ENCODE data around the gene BAD. TPM values are rescaled to one million over a fixed set of nuclear protein-coding genes. Genes with fewer than 3 reads are reported as not detected.

The BAD gene
- total RNA-seq, 1 donor from 2014 or later: 47.0 TPM

GRCh38 chr11:64222651-64223000, 61.8 kb downstream of the BAD start:
- Mint-ChIP-seq H3K4me1 (ENCODE audit: low read depth, unreplicated experiment) (no peaks in the 10 kb centered on the region), H3K9me3 (ENCODE audit: unreplicated experiment) (no peaks in the 10 kb centered on the region), H3K4me3 (ENCODE audit: unreplicated experiment) (no peak overlapping the region), H3K27me3 (ENCODE audit: unreplicated experiment) (peaks cover 2% of the 10 kb centered on the region), H3K27ac (ENCODE audit: unreplicated experiment) (no peak overlapping the region), H3K36me3 (ENCODE audit: unreplicated experiment) (no peaks in the 10 kb centered on the region)
- no peak for DNase-seq
- TF ChIP-seq CTCF (IDR thresholded peaks at IDR 0.05; ENCODE audit: partially characterized antibody, unreplicated experiment): no peak

DNA sequence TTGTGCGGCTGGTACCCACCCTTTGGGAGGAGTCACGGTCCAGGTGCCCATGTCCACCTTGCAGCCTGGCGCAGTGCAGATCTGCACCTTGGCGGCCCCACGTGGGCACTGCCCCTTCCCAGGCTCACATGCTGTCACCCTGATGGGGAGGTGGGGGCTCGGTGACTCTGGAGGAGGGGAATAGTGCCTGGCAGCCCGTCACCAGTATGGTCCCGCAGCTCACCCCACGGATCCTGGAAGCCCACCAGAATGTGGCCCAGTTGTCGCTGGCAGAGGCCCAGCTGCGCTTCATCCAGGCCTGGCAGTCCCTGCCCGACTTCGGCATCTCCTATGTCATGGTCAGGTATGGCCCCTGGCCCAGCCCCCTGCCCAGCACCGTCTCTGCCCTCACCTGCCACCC, 63.7 kb downstream of the BAD start:
- H3K4me3 Mint-ChIP-seq (ENCODE audit: unreplicated experiment): no peak overlapping the region
- no peak for DNase-seq
- H3K4me1 Mint-ChIP-seq (ENCODE audit: low read depth, unreplicated experiment): no peaks in the 10 kb centered on the region
- H3K36me3 Mint-ChIP-seq (ENCODE audit: unreplicated experiment): no peaks in the 10 kb centered on the region
- TF ChIP-seq CTCF (IDR thresholded peaks at IDR 0.05; ENCODE audit: partially characterized antibody, unreplicated experiment): no peak
- H3K27ac Mint-ChIP-seq (ENCODE audit: unreplicated experiment): no peak overlapping the region
- peaks cover 2% of the 10 kb centered on the region for H3K27me3 Mint-ChIP-seq (ENCODE audit: unreplicated experiment)
- no peaks in the 10 kb centered on the region for H3K9me3 Mint-ChIP-seq (ENCODE audit: unreplicated experiment)

DNA sequence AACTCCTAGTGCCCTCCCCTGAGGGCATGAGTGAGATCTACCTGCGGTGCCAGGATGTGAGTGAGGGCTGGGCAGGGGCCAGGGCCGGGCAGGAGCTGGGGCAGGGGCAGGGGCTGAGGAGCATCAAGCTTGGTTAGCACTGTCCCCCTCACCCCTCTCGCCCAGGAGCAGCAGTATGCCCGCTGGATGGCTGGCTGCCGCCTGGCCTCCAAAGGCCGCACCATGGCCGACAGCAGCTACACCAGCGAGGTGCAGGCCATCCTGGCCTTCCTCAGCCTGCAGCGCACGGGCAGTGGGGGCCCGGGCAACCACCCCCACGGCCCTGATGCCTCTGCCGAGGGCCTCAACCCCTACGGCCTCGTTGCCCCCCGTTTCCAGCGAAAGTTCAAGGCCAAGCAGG, 64.2 kb downstream of the BAD start:
- Mint-ChIP-seq H3K9me3 (ENCODE audit: unreplicated experiment) (no peaks in the 10 kb centered on the region), H3K4me1 (ENCODE audit: low read depth, unreplicated experiment) (no peaks in the 10 kb centered on the region), H3K36me3 (ENCODE audit: unreplicated experiment) (no peaks in the 10 kb centered on the region), H3K4me3 (ENCODE audit: unreplicated experiment) (no peak overlapping the region), H3K27ac (ENCODE audit: unreplicated experiment) (no peak overlapping the region), H3K27me3 (ENCODE audit: unreplicated experiment) (peaks cover 2% of the 10 kb centered on the region)
- no peak for DNase-seq
- no peak for TF ChIP-seq CTCF (IDR thresholded peaks at IDR 0.05; ENCODE audit: partially characterized antibody, unreplicated experiment)

Other genes starting within 250 kb of the BAD start
- gene FLRT1, start 248.7 kb downstream of the BAD start, total RNA-seq (ENCODE audit: unreplicated experiment): 3.7 TPM
- 12.7 TPM for gene MACROD1, start 118.6 kb downstream of the BAD start, total RNA-seq (ENCODE audit: unreplicated experiment)
- 160 TPM for gene STIP1, start 98.5 kb downstream of the BAD start, total RNA-seq (ENCODE audit: unreplicated experiment)
- gene FERMT3, start 77.9 kb downstream of the BAD start, total RNA-seq (ENCODE audit: unreplicated experiment): 2.0 TPM
- gene TRPT1, start 58.5 kb downstream of the BAD start, total RNA-seq (ENCODE audit: unreplicated experiment): 39.0 TPM
- 37.0 TPM for gene NUDT22, start 58.4 kb downstream of the BAD start, total RNA-seq (ENCODE audit: unreplicated experiment)
- 30.5 TPM for gene DNAJC4, start 54.1 kb downstream of the BAD start, total RNA-seq (ENCODE audit: unreplicated experiment)
- 12.3 TPM for gene VEGFB, start 50.1 kb downstream of the BAD start, total RNA-seq (ENCODE audit: unreplicated experiment)
- 31.4 TPM for gene FKBP2, start 43.6 kb downstream of the BAD start, total RNA-seq (ENCODE audit: unreplicated experiment)
- gene PPP1R14B, start 37.7 kb downstream of the BAD start, total RNA-seq (ENCODE audit: unreplicated experiment): 348 TPM
- gene PLCB3, start 33.1 kb downstream of the BAD start, total RNA-seq (ENCODE audit: unreplicated experiment): 36.2 TPM
- 52.5 TPM for gene GPR137, start 1.2 kb upstream of the BAD start, total RNA-seq (ENCODE audit: unreplicated experiment)
- 0.47 TPM for gene KCNK4, start 6.6 kb upstream of the BAD start, total RNA-seq (ENCODE audit: unreplicated experiment)
- not detected for gene CATSPERZ, start 15.7 kb upstream of the BAD start, total RNA-seq (ENCODE audit: unreplicated experiment)
- gene ESRRA, start 20.9 kb upstream of the BAD start, total RNA-seq (ENCODE audit: unreplicated experiment): 69.9 TPM
- gene TRMT112, start 32.9 kb upstream of the BAD start, total RNA-seq (ENCODE audit: unreplicated experiment): 93.1 TPM
- gene PRDX5, start 33.5 kb upstream of the BAD start, total RNA-seq (ENCODE audit: unreplicated experiment): 418 TPM
- gene CCDC88B, start 55.5 kb upstream of the BAD start, total RNA-seq (ENCODE audit: unreplicated experiment): 83.6 TPM
- 3.2 TPM for gene RPS6KA4, start 74.5 kb upstream of the BAD start, total RNA-seq (ENCODE audit: unreplicated experiment)